K562 (cell line): ENCODE measurements around the gene KAT2B.
"Not testable (repeated sequence)": the region's sequence is repeated elsewhere in the genome, so short reads cannot be mapped to it uniquely, and the experiment has no call there.

Experiments
- CTCF ChIP-seq, 3 experiments: IDR thresholded peaks in 2 of 3; conservative IDR thresholded peaks in 1 of 3; 2 replicates each; pipeline ENCODE4 v1.5.1; 2011 to 2012; ENCODE audit warnings: low read length in 3 of 3, mild to moderate bottlenecking in 3 of 3, control low read depth in 2 of 3, improper control_type of control experiment in 1 of 3, inconsistent platforms in 1 of 3, low read depth in 1 of 3, mixed read lengths in 1 of 3, moderate library complexity in 1 of 3; ENCODE audit not compliant: insufficient read depth in 2 of 3
- KDM1A ChIP-seq, 2 experiments: fragments of 450-650 bp; IDR thresholded peaks; 2 replicates each; pipeline ENCODE4 v1.6.1; 2016; ENCODE audit warnings: mild to moderate bottlenecking in 2 of 2
- KLF13 ChIP-seq: fragments of 450-650 bp; IDR thresholded peaks from 2 replicates; pipeline ENCODE4 v1.6.1; 2016; ENCODE audit warnings: missing genetic modification characterization, low read depth, mild to moderate bottlenecking, missing compliant biosample characterization, moderate library complexity, borderline replicate concordance
- MCM5 ChIP-seq: fragments of 450-650 bp; IDR thresholded peaks from 2 replicates; pipeline ENCODE4 v1.6.1; 2016; ENCODE audit warnings: low read depth
- MXI1 ChIP-seq: IDR thresholded peaks from 2 replicates; pipeline ENCODE4 v1.6.1; 2011; ENCODE audit warnings: low read depth, mild to moderate bottlenecking, improper control_type of control experiment, low read length
- NCOR1 ChIP-seq: fragments of 450-650 bp; IDR thresholded peaks from 2 replicates; pipeline ENCODE4 v1.6.1; 2016; ENCODE audit warnings: mild to moderate bottlenecking, moderate library complexity
- SP1 ChIP-seq: sonication (generic); formaldehyde crosslinking; IDR thresholded peaks from 2 replicates; pipeline ENCODE4 v1.8.1; 2022; ENCODE audit warnings: mild to moderate bottlenecking, missing genetic modification reagents
- TCF7 ChIP-seq: sonication (generic); IDR thresholded peaks from 2 replicates; pipeline ENCODE4 v1.6.1; 2016; ENCODE audit warnings: antibody characterized with exemption, borderline replicate concordance
- ZKSCAN1 ChIP-seq: fragments of 150-350 bp; IDR thresholded peaks from 2 replicates; pipeline ENCODE4 v1.6.1; 2016; ENCODE audit warnings: low read depth, low read length

GRCh38 chr3:20016076-20016475 lies 24.2 kb upstream of the KAT2B start:
- TF ChIP-seq MCM5; SP1; NCOR1; ZKSCAN1; TCF7; KDM1A (IDR thresholded peaks at IDR 0.05); KLF13 (tag); MXI1; CTCF (IDR thresholded peaks at IDR 0.05 in 2 of 3, conservative IDR thresholded peaks at IDR 0.05 in 1 of 3; ENCODE audit: insufficient read depth in 2 of 3, low read depth in 1 of 3, low read length in 3 of 3): not testable (repeated sequence)
